Right lobe of liver (tissue), 6 donors: Measurements from ENCODE around the gene CATSPER1. TPM values are rescaled to one million over a fixed set of nuclear protein-coding genes. Genes with fewer than 3 reads are reported as not detected.

ENCODE experiments used
- ATAC-seq, 4 donors: fragments of 200-7000 bp; cut with Tn5 transposase; one replicate each; pipeline ENCODE4 v1.9.1; 2020; ENCODE audit warnings: mild to moderate bottlenecking in 4 of 4, moderate library complexity in 4 of 4
- DNase-seq, 3 donors: peaks; one replicate each; pipeline ENCODE4 v3.0.0-alpha.2; 2020
- H3K27ac ChIP-seq, 3 donors: fragments of 200-600 bp; one replicate each; pipeline ENCODE4 v1.8.0; 2022
- H3K27me3 ChIP-seq, 2 donors: fragments of 200-600 bp; one replicate each; pipeline ENCODE4 v1.8.0; 2022
- H3K36me3 ChIP-seq, 4 donors: fragments of 200-600 bp; sonication (generic) in 1 of 4; one replicate each; pipeline versions ENCODE4 v1.5.1 to v1.8.0; 2017 to 2022; ENCODE audit warnings: control low read depth in 1 of 4
- H3K4me1 ChIP-seq, 4 donors: fragments of 200-600 bp; sonication (generic) in 1 of 4; one replicate each; pipeline versions ENCODE4 v1.5.1 to v1.8.0; 2017 to 2022; ENCODE audit warnings: control low read depth in 1 of 4
- H3K4me3 ChIP-seq, 3 donors: fragments of 200-600 bp; one replicate each; pipeline ENCODE4 v1.8.0; 2022
- H3K9me3 ChIP-seq, 4 donors: fragments of 200-600 bp; sonication (generic) in 1 of 4; one replicate each; pipeline versions ENCODE4 v1.5.1 to v1.8.0; 2017 to 2022; ENCODE audit warnings: control low read depth in 1 of 4
- CTCF ChIP-seq, 4 donors: fragments of 200-600 bp in 3 of 4; fragments of 450-650 bp in 1 of 4; IDR thresholded peaks; one replicate each; pipeline versions ENCODE4 v1.5.1 to v1.8.0; 2016 to 2022; ENCODE audit warnings: antibody characterized with exemption in 4 of 4, mild to moderate bottlenecking in 2 of 4
- POLR2A ChIP-seq: fragments of 450-650 bp; IDR thresholded peaks from one replicate; pipeline ENCODE4 v1.6.1; 2017; ENCODE audit warnings: antibody characterized with exemption, mild to moderate bottlenecking
- WGBS: methylation state at CpG from one replicate; pipeline ENCODE4 v1.1.6; 2018; ENCODE audit warnings: low coverage, low lambda C conversion rate; ENCODE audit not compliant: insufficient coverage; ENCODE audit errors: missing lambda C conversion rate; 5-methylcytosine and 5-hydroxymethylcytosine counted together
- intact Hi-C, 2 donors: fragments of 100-400 bp; cut with DNase I; formaldehyde crosslinking; loops; one replicate each; pipeline versions ENCODE4 v1.11.2 to v1.14.1; 2022
- total RNA-seq, 6 experiments: library from RNA; depleted of rRNA in 2 of 6; stranded (reverse); fragments of >200 nt in 2 of 6; fragmentation: NEBNext Ultra II Directional in 3 of 6; extraction: Animal tissue kit (Norgen Biotek cat#: 25700) in 3 of 6; gene quantifications; one replicate each; pipeline versions ENCODE4 v1.1.0 to v1.2.4, GENCODE V29; 2016 to 2023
- donor health status: DM: no; HTN: yes; CAD: no.
- donor health status: DM: no; HTN: no; CAD: no.
- donor health status: DM: no; HTN: no; CAD: no.
- donor health status: DM: no; HTN: yes; CAD: no.
- donor health status: DM: no; HTN: yes; CAD: no.

The CATSPER1 gene
- total RNA-seq, 6 experiments from 2014 or later = not detected

- WGBS = no CpG with 5 or more reads among the region's 18 CpGs
- ATAC-seq = no peak
- no peak for DNase-seq
- Histone ChIP-seq H3K4me1 (no peaks in the 10 kb centered on the region), H3K27me3 (peaks cover 0 to 11% of the 10 kb centered on the region in 2 donors), H3K27ac (no peak overlapping the region), H3K4me3 (no peak overlapping the region), H3K36me3 (no peaks in the 10 kb centered on the region), H3K9me3 (no peaks in the 10 kb centered on the region)
- intact Hi-C loops = no loop called here
- TF ChIP-seq CTCF (IDR thresholded peaks at IDR 0.05) = no peak
- no peak for TF ChIP-seq POLR2A
Measured at GRCh38 chr11:66015936-66016792, 10.1 kb downstream of the CATSPER1 start.

GRCh38 chr11:66015454-66015881 lies 10.8 kb downstream of the CATSPER1 start:
- no peaks in the 10 kb centered on the region for H3K36me3 ChIP-seq
- intact Hi-C loops = no loop called here
- no peak overlapping the region for H3K4me3 ChIP-seq
- ATAC-seq = peak in 1 of 4 donors; percentile 17
- H3K4me1 ChIP-seq = no peaks in the 10 kb centered on the region
- TF ChIP-seq POLR2A = no peak
- no peak for TF ChIP-seq CTCF (IDR thresholded peaks at IDR 0.05)
- no peak overlapping the region for H3K27ac ChIP-seq
- WGBS = no CpG with 5 or more reads among the region's 7 CpGs
- H3K27me3 ChIP-seq = peaks cover 0 to 11% of the 10 kb centered on the region in 2 donors
- no peak for DNase-seq
- H3K9me3 ChIP-seq = no peaks in the 10 kb centered on the region

GRCh38 chr11:66014804-66015453 lies 11.3 kb downstream of the CATSPER1 start:
- TF ChIP-seq POLR2A (no peak), CTCF (IDR thresholded peaks at IDR 0.05) (no peak)
- Histone ChIP-seq H3K36me3 (no peaks in the 10 kb centered on the region), H3K4me3 (no peak overlapping the region), H3K4me1 (no peaks in the 10 kb centered on the region), H3K27me3 (peaks cover 0 to 11% of the 10 kb centered on the region in 2 donors), H3K27ac (no peak overlapping the region), H3K9me3 (no peaks in the 10 kb centered on the region)
- intact Hi-C loops = no loop called here
- 87% methylated on average over 3 of the region's 6 CpGs for WGBS
- ATAC-seq (no peak), DNase-seq (no peak)

- no peak overlapping the region for H3K4me3 ChIP-seq
- no CpG with 5 or more reads among the region's 7 CpGs for WGBS
- no peak for DNase-seq
- H3K4me1 ChIP-seq = no peaks in the 10 kb centered on the region
- no peaks in the 10 kb centered on the region for H3K9me3 ChIP-seq
- no peaks in the 10 kb centered on the region for H3K36me3 ChIP-seq
- H3K27ac ChIP-seq = no peak overlapping the region
- intact Hi-C loops = no loop called here
- no peak for TF ChIP-seq POLR2A
- TF ChIP-seq CTCF (IDR thresholded peaks at IDR 0.05) = no peak
- ATAC-seq = no peak
- peaks cover 0 to 11% of the 10 kb centered on the region in 2 donors for H3K27me3 ChIP-seq
Measured at GRCh38 chr11:66013762-66014100, 12.5 kb downstream of the CATSPER1 start.
